Sigmoid colon (tissue), 7 donors: ENCODE measurements around the gene SYPL1. TPM values are rescaled to one million over a fixed set of nuclear protein-coding genes. Genes with fewer than 3 reads are reported as not detected.
A peak's percentile ranks its signal among the peaks of the same experiment; 100 is the strongest.

Experiments used
- DNase-seq: peaks from one replicate; pipeline ENCODE4 v3.0.0-alpha.2; 2019
- H3K27ac ChIP-seq, 4 donors: fragments of 200-600 bp; sonication (generic); one replicate each; pipeline ENCODE4 v1.5.1; 2016 to 2019; ENCODE audit warnings: mild to moderate bottlenecking in 1 of 4
- H3K27me3 ChIP-seq, 3 donors: fragments of 200-600 bp; sonication (generic); one replicate each; pipeline ENCODE4 v1.5.1; 2019; ENCODE audit warnings: mild to moderate bottlenecking in 1 of 3
- H3K36me3 ChIP-seq, 4 donors: fragments of 200-600 bp; sonication (generic); one replicate each; pipeline ENCODE4 v1.5.1; 2016 to 2019
- H3K4me1 ChIP-seq, 4 donors: fragments of 200-600 bp; sonication (generic); one replicate each; pipeline ENCODE4 v1.5.1; 2017 to 2019
- H3K4me3 ChIP-seq, 4 donors: fragments of 200-600 bp; sonication (generic); one replicate each; pipeline ENCODE4 v1.5.1; 2017 to 2019; ENCODE audit warnings: mild to moderate bottlenecking in 2 of 4, moderate library complexity in 1 of 4
- H3K9me3 ChIP-seq, 4 donors: fragments of 200-600 bp in 3 of 4; sonication (generic) in 3 of 4; one replicate each; pipeline versions ENCODE4 v1.5.1 to v1.6.1; 2013 to 2019
- CTCF ChIP-seq, 4 experiments: fragments of 450-650 bp in 3 of 4; fragments of 200-600 bp in 1 of 4; IDR thresholded peaks; one replicate each; pipeline ENCODE4 v1.5.1; 2016 to 2019; ENCODE audit warnings: antibody characterized with exemption in 4 of 4, mild to moderate bottlenecking in 3 of 4, moderate library complexity in 2 of 4
- EP300 ChIP-seq, 4 donors: sonication (generic); formaldehyde crosslinking; IDR thresholded peaks; one replicate each; pipeline ENCODE4 v1.6.1; 2017; ENCODE audit warnings: antibody characterized with exemption in 4 of 4
- POLR2A ChIP-seq, 2 donors: fragments of 450-650 bp; IDR thresholded peaks; one replicate each; pipeline ENCODE4 v1.6.1; 2016; ENCODE audit warnings: antibody characterized with exemption in 2 of 2, mild to moderate bottlenecking in 2 of 2, moderate library complexity in 2 of 2
- POLR2AphosphoS5 ChIP-seq, 4 donors: sonication (generic); formaldehyde crosslinking; IDR thresholded peaks; one replicate each; pipeline ENCODE4 v1.6.1; 2017; ENCODE audit warnings: antibody characterized with exemption in 4 of 4
- WGBS, 2 donors: extraction: QIAGEN DNeasy Blood & Tissue Kit; methylation state at CpG; one replicate each; pipeline ENCODE4 v1.1.7; 2013; 5-methylcytosine and 5-hydroxymethylcytosine counted together
- intact Hi-C: fragments of 100-400 bp; cut with DNase I; formaldehyde crosslinking; loops from one replicate; pipeline ENCODE4 v1.15.1; 2023
- polyA plus RNA-seq, 3 donors: library from polyadenylated mRNA; stranded (reverse); fragments of 200-250 nt; gene quantifications; one replicate each; pipeline ENCODE4 v1.2.3, GENCODE V29; 2013
- total RNA-seq, 4 donors: library from RNA; depleted of rRNA; stranded (reverse); fragments of >200 nt; gene quantifications; one replicate each; pipeline ENCODE4 v1.1.0, GENCODE V29; 2016
- donor health status: healthy with polysubstance abuse.
- donor health status: Bipolar disorder and iron deficiency.
- donor health status: healthy.

Gene SYPL1
- total and polyA plus RNA-seq, 7 donors: 21.0 to 184 (median 99.5) TPM

- no peak overlapping the region for H3K4me3 ChIP-seq
- WGBS, 2 donors: 43 to 62% methylated on average over 6 of the region's 6 CpGs
- peak overlapping the region in 3 of 4 donors; percentile 88 to 90 (median 89) for H3K27ac ChIP-seq
- intact Hi-C loops: loop anchor here (10.0 kb wide), 1 partner anchor 222 kb away; the partner anchor contains the start of gene NAMPT
- TF ChIP-seq EP300 (IDR thresholded peaks at IDR 0.05) (no peak), POLR2A (IDR thresholded peaks at IDR 0.05) (no peak), CTCF (IDR thresholded peaks at IDR 0.05) (no peak), POLR2AphosphoS5 (IDR thresholded peaks at IDR 0.05) (no peak)
- DNase-seq: no peak
- H3K27me3 ChIP-seq: no peaks in the 10 kb centered on the region
- no peaks in the 10 kb centered on the region for H3K36me3 ChIP-seq
- peaks cover 0 to 90% (median 72%) of the 10 kb centered on the region in 4 donors for H3K4me1 ChIP-seq
- no peaks in the 10 kb centered on the region for H3K9me3 ChIP-seq
Observed at GRCh38 chr7:106063024-106063423, 49.1 kb downstream of the SYPL1 start.

- intact Hi-C loops: loop anchor here (10.0 kb wide), 1 partner anchor 222 kb away; the partner anchor contains the start of gene NAMPT
- TF ChIP-seq POLR2A (IDR thresholded peaks at IDR 0.05) (no peak), EP300 (IDR thresholded peaks at IDR 0.05) (no peak), CTCF (IDR thresholded peaks at IDR 0.05) (no peak), POLR2AphosphoS5 (IDR thresholded peaks at IDR 0.05) (no peak)
Observed at GRCh38 chr7:106062521-106062931, 49.6 kb downstream of the SYPL1 start.

GRCh38 chr7:106062006-106062405, 50.1 kb downstream of the SYPL1 start:
- Histone ChIP-seq H3K36me3 (no peaks in the 10 kb centered on the region), H3K27me3 (no peaks in the 10 kb centered on the region), H3K27ac (peak overlapping the region in 2 of 4 donors; percentile 89 to 90), H3K9me3 (no peaks in the 10 kb centered on the region), H3K4me1 (peaks cover 0 to 92% (median 75%) of the 10 kb centered on the region in 4 donors), H3K4me3 (no peak overlapping the region)
- no peak for DNase-seq
- no peak for TF ChIP-seq POLR2AphosphoS5 (IDR thresholded peaks at IDR 0.05)
- TF ChIP-seq EP300 (IDR thresholded peaks at IDR 0.05): no peak
- no peak for TF ChIP-seq POLR2A (IDR thresholded peaks at IDR 0.05)
- no peak for TF ChIP-seq CTCF (IDR thresholded peaks at IDR 0.05)
- intact Hi-C loops: loop anchor here (10.0 kb wide), 1 partner anchor 223 kb away; the partner anchor contains the start of gene NAMPT
- WGBS, 2 donors: 93 to 96% methylated on average over 7 of the region's 7 CpGs

More at GRCh38 chr7:106062521-106062931, 49.6 kb downstream of the SYPL1 start:
- no peaks in the 10 kb centered on the region for H3K27me3 ChIP-seq
- no peaks in the 10 kb centered on the region for H3K9me3 ChIP-seq
- H3K4me1 ChIP-seq: peaks cover 0 to 92% (median 74%) of the 10 kb centered on the region in 4 donors
- WGBS, 2 donors: 43 to 50% methylated on average over 2 of the region's 2 CpGs
- no peak overlapping the region for H3K4me3 ChIP-seq
- H3K27ac ChIP-seq: peak overlapping the region in 3 of 4 donors; percentile 88 to 90 (median 89)
- DNase-seq: no peak
- no peaks in the 10 kb centered on the region for H3K36me3 ChIP-seq

GRCh38 chr7:106061301-106061979, 50.7 kb downstream of the SYPL1 start:
- Histone ChIP-seq H3K36me3 (no peaks in the 10 kb centered on the region), H3K4me1 (peaks cover 0 to 92% (median 71%) of the 10 kb centered on the region in 4 donors)

More at GRCh38 chr7:106061301-106061979, 50.7 kb downstream of the SYPL1 start:
- DNase-seq: no peak
- H3K4me3 ChIP-seq: no peak overlapping the region
- WGBS, 2 donors: 82 to 94% methylated on average over 9 of the region's 9 CpGs
- no peak for TF ChIP-seq EP300 (IDR thresholded peaks at IDR 0.05)
- no peak for TF ChIP-seq POLR2A (IDR thresholded peaks at IDR 0.05)
- no peak for TF ChIP-seq POLR2AphosphoS5 (IDR thresholded peaks at IDR 0.05)
- TF ChIP-seq CTCF (IDR thresholded peaks at IDR 0.05): no peak
- H3K27ac ChIP-seq: peak overlapping the region in 2 of 4 donors; percentile 89 to 90
- intact Hi-C loops: loop anchor here (10.0 kb wide), 1 partner anchor 223 kb away; the partner anchor contains the start of gene NAMPT
- no peaks in the 10 kb centered on the region for H3K27me3 ChIP-seq
- no peaks in the 10 kb centered on the region for H3K9me3 ChIP-seq
